Measurements from ENCODE around the gene FBLIM1.

Gene FBLIM1

GRCh38 chr1:15731735-15732685 is 26.6 kb upstream of the FBLIM1 start:
- DNase-seq = no peak

DNA sequence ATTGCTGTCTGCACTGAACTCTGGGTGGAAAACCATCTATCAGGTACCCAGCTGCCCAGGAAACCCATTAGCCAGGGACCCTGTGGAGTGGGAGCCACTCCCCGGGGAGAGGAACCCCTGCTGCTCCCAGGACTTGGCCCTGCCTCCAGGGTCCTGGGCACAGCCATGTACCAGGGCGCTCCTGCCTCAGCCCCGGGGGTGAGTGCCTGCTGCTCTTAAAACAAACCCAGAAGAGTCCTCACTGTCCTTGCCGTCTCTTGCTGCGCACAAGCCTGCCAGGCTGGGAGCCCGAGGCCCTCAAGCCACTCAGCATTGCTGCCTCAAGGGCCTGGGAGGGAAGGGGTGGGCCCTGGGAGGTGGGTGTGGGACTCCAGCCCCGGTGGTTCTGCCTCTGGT is 25.9 kb upstream of the FBLIM1 start:
- no peak for DNase-seq

DNA sequence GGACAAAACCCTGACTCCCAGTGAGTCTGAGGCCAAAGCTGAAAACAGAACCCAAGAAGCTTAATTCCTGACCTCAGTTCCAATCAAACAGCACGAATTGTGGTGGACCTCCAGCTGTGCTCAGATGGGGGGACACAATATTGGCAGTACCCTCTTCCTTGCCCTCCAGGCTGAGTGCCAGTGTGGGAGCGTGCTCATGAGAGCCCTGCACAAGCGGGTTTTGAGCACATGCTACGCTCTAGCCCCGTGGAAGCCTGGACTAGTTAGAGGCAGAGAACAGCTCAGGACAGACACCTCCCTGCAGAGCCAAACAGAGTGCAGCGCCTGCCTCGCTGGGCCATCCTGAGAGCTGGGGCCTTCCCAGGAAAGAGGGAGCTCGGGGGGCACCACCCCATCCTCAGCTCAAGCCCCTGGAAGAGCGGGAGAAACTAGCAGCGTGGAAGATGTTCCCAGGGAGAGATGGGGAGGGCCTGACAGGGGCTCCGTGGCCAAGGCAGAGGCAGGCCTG is 25.3 kb upstream of the FBLIM1 start:
- no peak for DNase-seq

DNA sequence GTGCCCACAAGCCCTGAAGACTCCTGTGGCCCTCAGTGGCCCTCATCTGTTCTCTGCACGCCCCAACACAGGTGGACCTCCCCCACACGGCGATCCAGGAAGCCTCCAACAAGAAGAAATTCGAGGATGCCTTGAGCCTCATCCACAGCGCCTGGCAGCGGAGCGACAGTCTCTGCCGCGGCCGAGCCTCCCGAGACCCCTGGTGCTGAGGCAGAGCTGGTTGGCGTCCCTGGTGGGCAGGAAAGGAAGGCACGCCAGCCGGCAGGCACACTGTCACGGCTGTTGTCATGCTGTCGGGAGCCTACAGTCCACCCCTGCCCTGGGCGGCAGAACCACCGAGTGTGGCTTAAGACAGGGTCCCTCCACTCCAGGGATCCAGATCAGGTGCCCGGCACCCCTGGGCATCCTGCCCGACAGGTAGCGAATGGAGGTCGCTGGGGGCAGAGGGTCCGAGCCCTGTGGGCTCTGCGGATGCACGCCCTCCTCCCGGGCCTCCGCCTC is 24.8 kb upstream of the FBLIM1 start:
- no peak for DNase-seq

DNA sequence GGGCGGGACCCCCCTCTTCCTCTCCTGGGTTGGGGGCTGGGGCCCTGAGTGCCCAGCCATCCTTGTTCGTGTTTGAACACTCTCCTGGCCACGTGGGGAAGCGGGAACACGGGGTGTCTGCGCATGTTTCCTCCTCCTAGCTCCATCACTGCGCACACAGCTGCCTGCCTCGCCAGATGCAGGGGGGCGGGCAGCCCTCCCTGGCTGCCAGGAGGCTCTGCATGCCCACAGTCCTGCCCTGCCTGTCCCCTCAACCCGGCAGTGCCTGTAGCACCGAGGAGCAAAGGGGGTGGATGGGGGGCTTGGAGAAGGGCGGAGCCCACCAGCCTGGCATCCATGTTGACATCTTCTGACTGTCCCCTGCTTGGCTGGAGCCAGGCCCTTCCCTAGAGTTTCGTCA is 24.3 kb upstream of the FBLIM1 start:
- no peak for DNase-seq

- DNase-seq = no peak
Observed at GRCh38 chr1:15734901-15735300, 23.7 kb upstream of the FBLIM1 start.

- no peak for DNase-seq
Observed at GRCh38 chr1:15735304-15736037, 23.1 kb upstream of the FBLIM1 start.

GRCh38 chr1:15736038-15736891 is 22.3 kb upstream of the FBLIM1 start, which contains the start of gene SLC25A34:
TSS of gene SLC25A34 (plus strand) at chr1:15736258. CDS start at chr1:15736486, 228 bp downstream.
- no peak for DNase-seq

DNA sequence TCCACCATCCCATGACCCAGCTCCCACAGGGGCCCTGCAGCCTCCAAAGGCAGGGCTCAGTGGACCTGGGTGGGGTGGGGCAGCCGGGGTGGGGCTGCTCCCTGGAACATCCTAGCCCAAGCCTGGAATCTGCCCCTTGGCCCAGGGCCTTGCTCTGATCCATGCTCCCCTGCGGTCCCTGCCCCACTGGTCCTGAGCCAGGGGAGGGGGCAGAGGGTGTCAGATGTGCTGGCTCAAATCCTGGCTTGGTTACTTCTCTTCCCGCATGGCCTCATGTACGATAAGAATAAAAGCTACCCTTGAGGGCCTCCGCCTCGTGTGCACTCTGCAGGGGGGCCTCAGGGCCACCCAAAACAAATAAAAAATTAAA is 21.7 kb upstream of the FBLIM1 start:
- no peak for DNase-seq

DNA sequence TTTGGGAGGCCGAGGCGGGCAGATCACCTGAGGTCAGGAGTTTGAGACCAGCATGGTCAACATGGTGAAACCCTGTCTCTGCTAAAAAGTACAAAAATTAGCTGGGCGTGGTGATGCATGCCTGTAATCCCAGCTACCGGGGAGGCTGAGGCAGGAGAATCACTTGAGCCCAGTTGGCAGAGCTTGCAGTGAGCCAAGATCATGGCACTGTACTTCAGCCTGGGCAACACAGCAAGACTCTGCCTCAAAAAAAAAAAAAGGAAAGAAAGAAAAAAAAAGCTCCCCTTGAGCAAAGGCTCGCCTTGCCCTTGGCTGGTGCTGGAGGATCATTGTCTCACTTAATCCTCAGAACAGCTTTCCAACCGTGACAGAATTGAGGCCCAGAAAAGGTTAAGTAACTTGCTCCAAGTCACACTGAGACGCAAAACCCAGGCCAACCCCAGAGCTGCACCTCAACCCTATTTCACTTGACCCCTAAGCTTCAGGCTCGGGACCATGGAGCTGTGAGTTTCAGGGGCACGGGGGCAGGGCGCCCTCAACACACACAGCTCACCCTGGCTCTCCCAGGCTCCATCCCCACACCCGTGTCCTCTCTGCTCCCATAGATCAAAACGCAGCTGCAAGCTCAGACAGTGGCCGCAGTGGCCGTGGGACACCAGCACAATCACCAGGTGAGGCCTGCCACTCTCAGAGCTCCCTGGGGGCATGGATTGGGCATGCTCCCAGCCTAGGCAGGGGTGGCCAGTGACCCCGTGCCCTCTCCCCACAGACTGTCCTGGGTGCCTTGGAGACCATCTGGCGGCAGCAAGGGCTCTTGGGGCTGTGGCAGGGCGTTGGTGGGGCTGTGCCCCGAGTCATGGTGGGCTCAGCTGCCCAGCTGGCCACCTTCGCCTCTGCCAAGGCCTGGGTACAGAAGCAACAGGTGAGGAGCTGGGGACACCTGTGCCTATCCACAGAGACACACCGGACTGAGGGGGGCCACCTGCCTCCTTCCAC is 21.0 kb upstream of the FBLIM1 start:
- no peak for DNase-seq

DNA sequence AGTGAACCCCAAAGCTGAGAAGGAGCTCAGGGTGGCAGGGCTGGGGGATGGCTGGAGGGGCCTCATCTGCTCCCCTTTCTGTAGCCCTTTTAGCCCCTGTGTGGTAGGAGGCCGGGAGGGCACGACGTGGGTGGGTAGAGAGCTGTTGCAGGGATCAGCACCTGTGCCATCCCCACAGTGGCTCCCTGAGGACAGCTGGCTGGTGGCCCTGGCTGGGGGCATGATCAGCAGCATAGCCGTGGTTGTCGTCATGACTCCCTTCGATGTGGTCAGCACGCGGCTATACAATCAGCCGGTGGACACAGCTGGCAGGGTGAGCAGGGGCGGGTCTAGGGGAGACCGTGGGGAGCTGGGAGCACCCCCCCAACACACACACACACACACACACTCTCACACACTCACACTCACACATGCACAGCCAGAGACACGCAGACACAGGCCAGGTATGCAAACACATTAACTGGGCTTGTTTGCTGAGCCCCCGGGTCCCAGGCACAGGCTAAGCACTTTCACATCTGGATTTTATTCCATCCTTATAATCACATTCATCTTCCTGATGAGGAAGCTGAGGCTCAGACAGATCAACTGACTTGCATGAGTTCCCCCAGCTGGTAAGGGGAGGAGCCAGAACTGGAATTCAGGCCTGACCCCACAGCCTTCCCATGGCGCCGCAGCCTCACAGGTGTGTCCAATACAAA is 20.0 kb upstream of the FBLIM1 start:
- no peak for DNase-seq

GRCh38 chr1:15739259-15739658 is 19.3 kb upstream of the FBLIM1 start:
- DNase-seq = no peak

DNA sequence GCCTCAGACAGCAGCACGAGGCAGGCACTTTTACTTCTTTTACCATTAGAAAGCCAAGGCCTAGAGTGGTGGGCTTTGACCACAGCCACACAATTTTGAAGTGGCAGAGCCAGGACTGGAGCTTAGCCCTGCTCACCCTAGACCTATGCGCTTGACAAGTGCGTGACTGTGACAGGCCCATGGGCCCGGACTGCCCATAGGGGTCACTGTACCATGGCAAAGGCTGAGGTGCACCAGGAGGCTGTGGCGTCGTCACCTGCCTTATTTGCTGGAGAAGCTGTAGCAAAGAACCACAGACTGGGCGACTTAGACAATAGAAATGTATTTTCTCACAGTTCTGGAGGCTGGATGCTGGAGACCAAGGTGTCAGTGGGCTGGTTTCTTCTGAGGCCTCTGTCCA is 18.9 kb upstream of the FBLIM1 start:
- DNase-seq = no peak

GRCh38 chr1:15740924-15741850 is 17.4 kb upstream of the FBLIM1 start:
- peak; percentile 60 for DNase-seq

DNA sequence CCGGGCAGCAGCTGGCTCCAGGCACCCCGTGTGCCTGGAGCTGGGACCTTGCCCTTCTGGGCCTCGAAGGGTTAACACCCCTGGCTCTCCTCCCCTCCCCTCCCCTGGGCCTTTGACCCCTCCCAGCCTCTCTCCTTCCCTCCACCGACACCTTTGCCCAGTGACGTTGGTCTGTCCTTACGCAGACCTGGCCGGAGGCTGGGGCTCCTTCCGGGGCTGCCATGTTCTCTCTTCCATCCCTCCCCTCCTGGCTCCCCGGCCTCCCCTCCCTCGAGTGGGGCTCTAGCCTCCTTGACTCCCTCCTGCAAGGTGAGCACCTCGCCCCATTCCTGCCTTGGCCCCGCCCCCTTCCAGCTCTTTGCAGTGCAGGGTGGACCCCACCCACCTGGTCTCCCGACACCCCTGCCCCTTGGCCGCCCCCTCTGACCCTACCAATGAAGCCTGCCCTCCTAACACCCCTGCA is 16.2 kb upstream of the FBLIM1 start, which contains the start of gene TMEM82:
Gene TMEM82 (plus strand): TSS at position 161 of the 463 bp plus-strand sequence. CDS start 61 bp downstream, at position 222.
- DNase-seq = no peak

- no peak for DNase-seq
Observed at GRCh38 chr1:15744122-15744679, 14.4 kb upstream of the FBLIM1 start.

DNA sequence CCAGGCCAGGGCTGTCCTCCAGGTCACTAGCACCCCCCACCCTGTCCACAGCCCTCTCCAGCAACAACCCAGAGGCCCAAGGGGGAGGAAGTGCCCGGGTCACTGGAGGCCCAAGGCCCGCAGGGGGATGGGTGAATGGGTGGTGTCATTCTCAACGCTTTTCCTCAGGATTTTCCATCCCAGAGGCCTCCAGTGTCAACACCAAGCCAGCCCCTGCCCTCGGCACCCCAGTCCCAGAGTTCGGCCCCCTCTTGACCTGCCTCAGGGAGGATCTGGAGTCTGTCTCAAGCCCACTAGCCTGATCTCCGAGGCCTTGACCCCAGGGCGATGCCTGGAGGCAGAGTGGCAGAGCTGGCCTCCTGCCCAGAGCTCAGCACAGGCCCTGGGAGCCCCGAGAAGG is 11.2 kb upstream of the FBLIM1 start:
- DNase-seq = no peak

DNA sequence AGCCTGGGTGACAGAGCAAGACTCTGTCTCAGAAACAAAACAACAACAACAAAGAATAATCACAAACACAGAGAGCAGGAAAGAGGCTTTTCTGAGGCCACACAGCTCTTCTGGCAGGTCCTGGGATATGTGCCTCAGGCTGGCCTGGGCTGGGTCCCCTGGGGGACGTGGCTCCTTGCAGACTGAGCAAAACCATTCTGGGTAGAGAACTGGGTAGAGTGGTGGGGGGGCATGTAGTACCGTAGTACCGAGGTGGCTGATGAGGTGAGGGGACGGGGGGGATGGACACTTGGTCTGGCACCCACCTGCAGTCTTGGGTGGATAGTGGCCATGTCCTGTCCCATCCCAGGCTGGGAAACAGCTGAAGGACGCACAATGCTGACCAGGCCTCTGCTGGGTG is 10.3 kb upstream of the FBLIM1 start:
- DNase-seq = no peak
